HepG2 (cell line): ENCODE results near the gene CD7. TPM values are rescaled to one million over a fixed set of nuclear protein-coding genes. Genes with fewer than 3 reads are reported as not detected.

ENCODE experiments used
- ATAC-seq: fragments of 200-7000 bp; cut with Tn5 transposase; 3 replicates; pipeline ENCODE4 v1.9.1; 2020; ENCODE audit warnings: mild to moderate bottlenecking, moderate library complexity
- BruUV-seq: library from RNA; stranded (reverse); fragments of 400-500 nt; replicated peaks from 2 replicates; lab custom pipeline; 2021; lab: Mats Ljungman, UMichigan
- CTCF ChIA-PET: fragments of 300-600 bp; formaldehyde crosslinking; extraction: SDS; loops from one replicate; lab custom pipeline; 2021; ENCODE audit warnings: low total read pairs, inconsistent platforms, low intra/inter-chr PET ratio; lab: Yijun Ruan, JAX
- POLR2A ChIA-PET: fragments of 350-600 bp; sonication (Branson Sonifier 250); formaldehyde crosslinking; loops from one replicate; lab custom pipeline; 2020; ENCODE audit warnings: antibody characterized with exemption, inconsistent platforms; lab: Yijun Ruan, JAX
- DNase-seq: peaks from one replicate; pipeline ENCODE4 v3.0.0-alpha.2; 2015; ENCODE audit warnings: low spot score
- FAIRE-seq: peaks from 3 replicates; lab custom pipeline; 2011; peaks lifted over from hg19 to GRCh38; lab: Jason Lieb, UNC
- H2AFZ ChIP-seq: one replicate; pipeline ENCODE4 v1.6.1; 2011; ENCODE audit warnings: low read length, inconsistent platforms
- H3K27ac ChIP-seq: fragments of 300-600 bp; 3 replicates; pipeline ENCODE4 v1.8.0; 2011; ENCODE audit warnings: mixed run types, mild to moderate bottlenecking, mixed read lengths, low read length, inconsistent platforms; ENCODE audit not compliant: insufficient read depth; ENCODE audit errors: extremely low read length
- H3K27me3 ChIP-seq, 2 experiments: fragments of 200-600 bp in 1 of 2; 2 replicates in 1 of 2; 3 replicates in 1 of 2; pipeline versions ENCODE4 v1.6.0 to v1.8.0; 2011; ENCODE audit warnings: low read length in 2 of 2, mild to moderate bottlenecking in 2 of 2, moderate library complexity in 2 of 2, inconsistent platforms in 1 of 2; ENCODE audit not compliant: insufficient read depth in 2 of 2, control insufficient read depth in 1 of 2
- H3K36me3 ChIP-seq, 2 experiments: fragments of 200-600 bp in 1 of 2; replicated peaks in 1 of 2; 2 replicates in 1 of 2; 3 replicates in 1 of 2; pipeline versions ENCODE4 v1.5.1 to v1.8.0; 2011; ENCODE audit warnings: low read length in 2 of 2, inconsistent platforms in 1 of 2; ENCODE audit not compliant: insufficient read depth in 2 of 2, control insufficient read depth in 1 of 2
- H3K4me1 ChIP-seq: 2 replicates; pipeline ENCODE4 v1.5.1; 2012; ENCODE audit warnings: low read length, inconsistent platforms; ENCODE audit not compliant: insufficient read depth
- H3K4me2 ChIP-seq: 2 replicates; pipeline ENCODE4 v1.6.0; 2011; ENCODE audit warnings: low read depth, low read length, inconsistent platforms
- H3K4me3 ChIP-seq, 3 experiments: fragments of 200-600 bp in 1 of 3; sonication (generic), shearing (Covaris generic) in 1 of 3; replicated peaks in 1 of 3; 2 replicates each; pipeline ENCODE4 v1.5.1; 2011 to 2016; ENCODE audit warnings: low read length in 3 of 3, inconsistent platforms in 2 of 3, low read depth in 2 of 3, mild to moderate bottlenecking in 2 of 3, control low read depth in 1 of 3, mixed read lengths in 1 of 3; ENCODE audit not compliant: insufficient read depth in 1 of 3
- H3K79me2 ChIP-seq: one replicate; pipeline ENCODE4 v1.6.1; 2011; ENCODE audit warnings: low read length, inconsistent platforms; ENCODE audit not compliant: insufficient read depth
- H3K9ac ChIP-seq: 2 replicates; pipeline ENCODE4 v1.6.0; 2011; ENCODE audit warnings: mild to moderate bottlenecking, low read depth, low read length, inconsistent platforms; ENCODE audit not compliant: insufficient read depth
- H3K9me3 ChIP-seq: 2 replicates; pipeline ENCODE4 v1.5.1; 2012; ENCODE audit warnings: mild to moderate bottlenecking, low read length
- H4K20me1 ChIP-seq: 2 replicates; pipeline ENCODE4 v1.6.0; 2011; ENCODE audit warnings: inconsistent platforms, mild to moderate bottlenecking, low read length, moderate library complexity; ENCODE audit not compliant: insufficient read depth
- AGO2 ChIP-seq: fragments of 200-400 bp; formaldehyde crosslinking; optimal IDR thresholded peaks from 2 replicates; pipeline ENCODE3; 2017; ENCODE audit warnings: mild to moderate bottlenecking, low read depth, low read length, moderate library complexity
- FIP1L1 ChIP-seq: fragments of 200-400 bp; formaldehyde crosslinking; IDR thresholded peaks from 2 replicates; pipeline ENCODE4 v1.6.1; 2018; ENCODE audit warnings: low read depth, mild to moderate bottlenecking, low read length, moderate library complexity, borderline replicate concordance; ENCODE audit not compliant: insufficient read depth
- RBFOX2 ChIP-seq: fragments of 200-400 bp; formaldehyde crosslinking; IDR thresholded peaks from 2 replicates; pipeline ENCODE4 v1.6.1; 2017; ENCODE audit warnings: low read depth, mild to moderate bottlenecking, low read length
- ZFP36 ChIP-seq: fragments of 150-350 bp; IDR thresholded peaks from 2 replicates; pipeline ENCODE4 v1.6.1; 2018; ENCODE audit warnings: borderline replicate concordance, low read length, low read depth; ENCODE audit not compliant: partially characterized antibody
- ZMYM3 ChIP-seq: sonication (generic); formaldehyde crosslinking; IDR thresholded peaks from 2 replicates; pipeline ENCODE4 v1.5.1; 2020; ENCODE audit warnings: mild to moderate bottlenecking, missing genetic modification reagents
- ZNF234 ChIP-seq: sonication (generic); formaldehyde crosslinking; conservative IDR thresholded peaks from 2 replicates; pipeline ENCODE4 v1.5.1; 2020; ENCODE audit warnings: mild to moderate bottlenecking, missing genetic modification reagents
- ZNF652 ChIP-seq: IDR thresholded peaks from 2 replicates; pipeline ENCODE4 v1.6.1; 2016; ENCODE audit warnings: low read depth, borderline replicate concordance
- ZNF687 ChIP-seq: sonication (generic); formaldehyde crosslinking; IDR thresholded peaks from 2 replicates; pipeline ENCODE4 v1.5.1; 2020; ENCODE audit warnings: mild to moderate bottlenecking, missing genetic modification reagents, moderate library complexity
- WGBS: methylation state at CpG from one replicate; pipeline ENCODE4 v1.1.6; 2017; ENCODE audit warnings: low lambda C conversion rate; 5-methylcytosine and 5-hydroxymethylcytosine counted together
- in situ Hi-C: cut with HindIII; loops from 2 replicates; pipeline ENCODE4 v1.10.0; 2017; ENCODE audit warnings: low pct_unique_long_range_greater_than_20kb; ENCODE audit not compliant: extremely low pct_ligation_motif_present
- intact Hi-C: fragments of 100-400 bp; cut with micrococcal nuclease; formaldehyde crosslinking; loops from one replicate; pipeline ENCODE4 v1.10.0; 2022; ENCODE audit not compliant: unreplicated experiment
- polyA plus RNA-seq, 8 experiments: library from polyadenylated mRNA; depleted of rRNA in 3 of 8; stranded (reverse) in 7 of 8; unstranded in 1 of 8; fragments of >200 nt; fragmentation: Illumina TruSeq in 4 of 8; extraction: Trizol in 4 of 8; gene quantifications; 2 replicates each; pipeline versions ENCODE4 v1.2.1 to v1.2.3, GENCODE V29; 2011 to 2016; ENCODE audit warnings: low read depth in 4 of 8, missing spikeins in 1 of 8, mixed read lengths in 1 of 8; ENCODE audit not compliant: insufficient read depth in 1 of 8
- total RNA-seq, 5 experiments: library from RNA; depleted of rRNA; stranded (reverse); fragments of >200 nt; fragmentation: Illumina TruSeq; extraction: Trizol; gene quantifications; 2 replicates each; pipeline ENCODE4 v1.2.3, GENCODE V29; 2016; ENCODE audit warnings: low read depth in 1 of 5

Gene CD7
- total and polyA plus RNA-seq, 2 of the 13 experiments (the other 11 are each of a cell fraction or from before 2014, with no cell fraction given), result 67.6 to 76.4 TPM

GRCh38 chr17:82314727-82315605 lies 2.4 kb downstream of the CD7 start:
- Histone ChIP-seq H3K27me3 (no peaks in the 10 kb centered on the region; a peak in 1 of 5 replicates), H3K9me3 (no peaks in the 10 kb centered on the region), H4K20me1 (no peaks in the 10 kb centered on the region), H2AFZ (no peak overlapping the region), H3K79me2 (peaks cover 3% of the 10 kb centered on the region), H3K9ac (no peak overlapping the region), H3K4me1 (peaks cover 56% of the 10 kb centered on the region), H3K36me3 (no peaks in the 10 kb centered on the region), H3K4me2 (no peak overlapping the region), H3K27ac (no peak overlapping the region), H3K4me3 (no peak overlapping the region)
- FAIRE-seq (no peak), ATAC-seq (no peak), DNase-seq (no peak)
- BruUV-seq, result no TSS peak
- intact Hi-C loops, result no loop called here
- 97% methylated on average over 28 of the region's 32 CpGs for WGBS
- ChIA-PET POLR2A (interaction anchor here (1.1 to 1.2 kb wide), 2 partner anchors 10 to 14 kb away, joined by 4 read pairs; no protein-coding TSS in a partner anchor), CTCF (interaction anchor here (1.1 kb wide), 1 partner anchor 14 kb away, joined by 3 read pairs; no protein-coding TSS in a partner anchor)
- in situ Hi-C loops, result no loop called here
- TF ChIP-seq ZNF234 (no peak), ZNF652 (CRISPR knock-in tag) (no peak), ZFP36 (peak; percentile 83), ZMYM3 (0 out of 2 replicates have a peak, but pooled peaks have one; percentile 13)
- TF ChIP-seq, all 625 proteins: peak for 2

GRCh38 chr17:82314012-82314726 lies 3.2 kb downstream of the CD7 start:
- no peak for DNase-seq
- ATAC-seq, result no peak
- FAIRE-seq, result no peak
- Histone ChIP-seq H2AFZ (no peak overlapping the region), H3K4me1 (peaks cover 56% of the 10 kb centered on the region), H3K36me3 (no peaks in the 10 kb centered on the region), H3K79me2 (peaks cover 3% of the 10 kb centered on the region), H3K9me3 (no peaks in the 10 kb centered on the region), H4K20me1 (no peaks in the 10 kb centered on the region), H3K9ac (no peak overlapping the region), H3K4me3 (no peak overlapping the region), H3K4me2 (no peak overlapping the region), H3K27ac (no peak overlapping the region), H3K27me3 (no peaks in the 10 kb centered on the region; a peak in 1 of 5 replicates)
- TF ChIP-seq AGO2, result peak; percentile 60
- TF ChIP-seq FIP1L1, result no peak
- TF ChIP-seq RBFOX2, result 0 out of 2 replicates have a peak, but pooled peaks have one; percentile 14
- TF ChIP-seq ZNF687, result peak; percentile 9; the same call in 1 of the 2 replicates
- intact Hi-C loops (no loop called here), in situ Hi-C loops (no loop called here)
- BruUV-seq, result no TSS peak
- WGBS, result 94% methylated on average over 11 of the region's 27 CpGs
- POLR2A ChIA-PET, result interaction anchor here (1.0 to 1.5 kb wide), 4 partner anchors 9 to 22 kb away, joined by 3 to 4 read pairs (median 4); no protein-coding TSS in a partner anchor
- CTCF ChIA-PET, result no interaction called here
